Measurements from ENCODE around the gene KIAA0825.

The KIAA0825 gene

GRCh38 chr5:94353605-94354004, 264.8 kb downstream of the KIAA0825 start:
- Histone ChIP-seq H3K27me3 (ENCODE audit: insufficient read depth, insufficient read length) (no peaks in the 10 kb centered on the region), H3K4me3 (ENCODE audit: insufficient read length, low read depth) (no peak overlapping the region), H3K36me3 (ENCODE audit: insufficient read depth, insufficient read length, low read length) (no peaks in the 10 kb centered on the region), H3K9me3 (ENCODE audit: insufficient read depth, low read length) (no peaks in the 10 kb centered on the region), H3K9ac (ENCODE audit: insufficient read length, low read depth) (no peak overlapping the region), H3K4me1 (ENCODE audit: insufficient read depth, insufficient read length) (no peaks in the 10 kb centered on the region)
- no peak for TF ChIP-seq ZNF274 (IDR thresholded peaks at IDR 0.05; ENCODE audit: low read depth, low read length)
- no peak for TF ChIP-seq YY1 (IDR thresholded peaks at IDR 0.05; ENCODE audit: insufficient read depth, insufficient read length)
- no peak for TF ChIP-seq SUZ12 (IDR thresholded peaks at IDR 0.05; ENCODE audit: extremely low read depth, insufficient read depth, insufficient read length)
- DNase-seq (ENCODE audit: low read depth, low spot score) = no peak

GRCh38 chr5:94347130-94347529, 271.3 kb downstream of the KIAA0825 start:
- Histone ChIP-seq H3K27me3 (ENCODE audit: insufficient read depth, insufficient read length) (no peaks in the 10 kb centered on the region), H3K4me3 (ENCODE audit: insufficient read length, low read depth) (no peak overlapping the region), H3K36me3 (ENCODE audit: insufficient read depth, insufficient read length, low read length) (no peaks in the 10 kb centered on the region), H3K4me1 (ENCODE audit: insufficient read depth, insufficient read length) (no peaks in the 10 kb centered on the region), H3K9ac (ENCODE audit: insufficient read length, low read depth) (no peak overlapping the region), H3K9me3 (ENCODE audit: insufficient read depth, low read length) (no peaks in the 10 kb centered on the region; the same call in 1 of the 2 replicates)
- TF ChIP-seq ZNF274 (IDR thresholded peaks at IDR 0.05; ENCODE audit: low read depth, low read length) = no peak
- no peak for TF ChIP-seq YY1 (IDR thresholded peaks at IDR 0.05; ENCODE audit: insufficient read depth, insufficient read length)
- no peak for TF ChIP-seq SUZ12 (IDR thresholded peaks at IDR 0.05; ENCODE audit: extremely low read depth, insufficient read depth, insufficient read length)
- DNase-seq (ENCODE audit: low read depth, low spot score) = no peak

- Histone ChIP-seq H3K36me3 (ENCODE audit: insufficient read depth, insufficient read length, low read length) (no peaks in the 10 kb centered on the region), H3K9me3 (ENCODE audit: insufficient read depth, low read length) (no peaks in the 10 kb centered on the region; the same call in 1 of the 2 replicates), H3K4me3 (ENCODE audit: insufficient read length, low read depth) (no peak overlapping the region), H3K4me1 (ENCODE audit: insufficient read depth, insufficient read length) (no peaks in the 10 kb centered on the region), H3K27me3 (ENCODE audit: insufficient read depth, insufficient read length) (no peaks in the 10 kb centered on the region), H3K9ac (ENCODE audit: insufficient read length, low read depth) (no peak overlapping the region)
- DNase-seq (ENCODE audit: low read depth, low spot score) = no peak
- TF ChIP-seq YY1 (IDR thresholded peaks at IDR 0.05; ENCODE audit: insufficient read depth, insufficient read length) (no peak), SUZ12 (IDR thresholded peaks at IDR 0.05; ENCODE audit: extremely low read depth, insufficient read depth, insufficient read length) (no peak), ZNF274 (IDR thresholded peaks at IDR 0.05; ENCODE audit: low read depth, low read length) (no peak)
Observed at GRCh38 chr5:94345257-94345656, 273.1 kb downstream of the KIAA0825 start.

- TF ChIP-seq SUZ12 (IDR thresholded peaks at IDR 0.05; ENCODE audit: extremely low read depth, insufficient read depth, insufficient read length) (no peak), YY1 (IDR thresholded peaks at IDR 0.05; ENCODE audit: insufficient read depth, insufficient read length) (no peak), ZNF274 (IDR thresholded peaks at IDR 0.05; ENCODE audit: low read depth, low read length) (no peak)
- Histone ChIP-seq H3K36me3 (ENCODE audit: insufficient read depth, insufficient read length, low read length) (no peaks in the 10 kb centered on the region), H3K4me1 (ENCODE audit: insufficient read depth, insufficient read length) (no peaks in the 10 kb centered on the region), H3K9me3 (ENCODE audit: insufficient read depth, low read length) (no peaks in the 10 kb centered on the region), H3K4me3 (ENCODE audit: insufficient read length, low read depth) (no peak overlapping the region), H3K9ac (ENCODE audit: insufficient read length, low read depth) (no peak overlapping the region), H3K27me3 (ENCODE audit: insufficient read depth, insufficient read length) (no peaks in the 10 kb centered on the region)
- no peak for DNase-seq (ENCODE audit: low read depth, low spot score)
Observed at GRCh38 chr5:94337617-94338016, 280.8 kb downstream of the KIAA0825 start.

GRCh38 chr5:94335936-94336335, 282.5 kb downstream of the KIAA0825 start:
- Histone ChIP-seq H3K27me3 (ENCODE audit: insufficient read depth, insufficient read length) (no peaks in the 10 kb centered on the region), H3K9ac (ENCODE audit: insufficient read length, low read depth) (no peak overlapping the region), H3K4me3 (ENCODE audit: insufficient read length, low read depth) (no peak overlapping the region), H3K4me1 (ENCODE audit: insufficient read depth, insufficient read length) (no peaks in the 10 kb centered on the region), H3K9me3 (ENCODE audit: insufficient read depth, low read length) (no peaks in the 10 kb centered on the region), H3K36me3 (ENCODE audit: insufficient read depth, insufficient read length, low read length) (no peaks in the 10 kb centered on the region)
- TF ChIP-seq ZNF274 (IDR thresholded peaks at IDR 0.05; ENCODE audit: low read depth, low read length) (no peak), YY1 (IDR thresholded peaks at IDR 0.05; ENCODE audit: insufficient read depth, insufficient read length) (no peak), SUZ12 (IDR thresholded peaks at IDR 0.05; ENCODE audit: extremely low read depth, insufficient read depth, insufficient read length) (no peak)
- DNase-seq (ENCODE audit: low read depth, low spot score) = no peak

GRCh38 chr5:94329115-94329514, 289.3 kb downstream of the KIAA0825 start:
- no peak for DNase-seq (ENCODE audit: low read depth, low spot score)
- no peak for TF ChIP-seq YY1 (IDR thresholded peaks at IDR 0.05; ENCODE audit: insufficient read depth, insufficient read length)
- TF ChIP-seq SUZ12 (IDR thresholded peaks at IDR 0.05; ENCODE audit: extremely low read depth, insufficient read depth, insufficient read length) = no peak
- TF ChIP-seq ZNF274 (IDR thresholded peaks at IDR 0.05; ENCODE audit: low read depth, low read length) = no peak
- Histone ChIP-seq H3K4me3 (ENCODE audit: insufficient read length, low read depth) (no peak overlapping the region), H3K9ac (ENCODE audit: insufficient read length, low read depth) (no peak overlapping the region), H3K9me3 (ENCODE audit: insufficient read depth, low read length) (no peaks in the 10 kb centered on the region), H3K36me3 (ENCODE audit: insufficient read depth, insufficient read length, low read length) (no peaks in the 10 kb centered on the region), H3K4me1 (ENCODE audit: insufficient read depth, insufficient read length) (no peaks in the 10 kb centered on the region), H3K27me3 (ENCODE audit: insufficient read depth, insufficient read length) (no peaks in the 10 kb centered on the region)

GRCh38 chr5:94326586-94326985, 291.8 kb downstream of the KIAA0825 start:
- Histone ChIP-seq H3K9ac (ENCODE audit: insufficient read length, low read depth) (no peak overlapping the region), H3K9me3 (ENCODE audit: insufficient read depth, low read length) (no peaks in the 10 kb centered on the region), H3K36me3 (ENCODE audit: insufficient read depth, insufficient read length, low read length) (no peaks in the 10 kb centered on the region), H3K4me1 (ENCODE audit: insufficient read depth, insufficient read length) (no peaks in the 10 kb centered on the region), H3K4me3 (ENCODE audit: insufficient read length, low read depth) (no peak overlapping the region), H3K27me3 (ENCODE audit: insufficient read depth, insufficient read length) (no peaks in the 10 kb centered on the region)
- DNase-seq (ENCODE audit: low read depth, low spot score) = no peak
- TF ChIP-seq ZNF274 (IDR thresholded peaks at IDR 0.05; ENCODE audit: low read depth, low read length) (no peak), SUZ12 (IDR thresholded peaks at IDR 0.05; ENCODE audit: extremely low read depth, insufficient read depth, insufficient read length) (no peak), YY1 (IDR thresholded peaks at IDR 0.05; ENCODE audit: insufficient read depth, insufficient read length) (no peak)
